HEK293 (cell line): Measurements from ENCODE around the gene EN2.

Experiments used
- CTCF ChIP-seq: fragments of 450-650 bp; formaldehyde crosslinking; IDR thresholded peaks from 2 replicates; pipeline ENCODE4 v1.5.1; 2016; ENCODE audit warnings: missing biosample characterization, missing genetic modification characterization
- HOXA7 ChIP-seq: sonication (generic); formaldehyde crosslinking; IDR thresholded peaks from 2 replicates; pipeline ENCODE4 v1.8.1; 2022; ENCODE audit warnings: missing genetic modification reagents, borderline replicate concordance
- KLF17 ChIP-seq: fragments of 450-650 bp; formaldehyde crosslinking; IDR thresholded peaks from 2 replicates; pipeline ENCODE4 v1.5.1; 2016; ENCODE audit warnings: missing biosample characterization, missing genetic modification characterization
- REST ChIP-seq: fragments of 450-650 bp; formaldehyde crosslinking; IDR thresholded peaks from 2 replicates; pipeline ENCODE4 v1.5.1; 2016; ENCODE audit warnings: missing biosample characterization, missing genetic modification characterization
- ZBTB17 ChIP-seq: fragments of 450-650 bp; formaldehyde crosslinking; IDR thresholded peaks from 2 replicates; pipeline ENCODE4 v1.5.1; 2016; ENCODE audit warnings: missing biosample characterization, missing genetic modification characterization
- ZNF133 ChIP-seq: fragments of 450-650 bp; formaldehyde crosslinking; IDR thresholded peaks from 2 replicates; pipeline ENCODE4 v1.5.1; 2016; ENCODE audit warnings: missing biosample characterization, missing genetic modification characterization
- ZNF239 ChIP-seq: fragments of 450-650 bp; formaldehyde crosslinking; IDR thresholded peaks from 2 replicates; pipeline ENCODE4 v1.5.1; 2016; ENCODE audit warnings: missing biosample characterization, missing genetic modification characterization
- ZNF24 ChIP-seq: fragments of 450-650 bp; formaldehyde crosslinking; IDR thresholded peaks from 2 replicates; pipeline ENCODE4 v1.5.1; 2016; ENCODE audit warnings: missing biosample characterization, missing genetic modification characterization
- ZNF391 ChIP-seq: fragments of 450-650 bp; formaldehyde crosslinking; IDR thresholded peaks from 2 replicates; pipeline ENCODE4 v1.5.1; 2016; ENCODE audit warnings: low read depth, missing biosample characterization, missing genetic modification characterization, borderline replicate concordance
- ZNF449 ChIP-seq: fragments of 450-650 bp; formaldehyde crosslinking; IDR thresholded peaks from 2 replicates; pipeline ENCODE4 v1.5.1; 2017; ENCODE audit warnings: missing biosample characterization, mild to moderate bottlenecking, missing genetic modification characterization, moderate library complexity
- ZNF670 ChIP-seq: fragments of 450-650 bp; formaldehyde crosslinking; IDR thresholded peaks from 2 replicates; pipeline ENCODE4 v1.5.1; 2016; ENCODE audit warnings: missing biosample characterization, missing genetic modification characterization, low read depth
- ZNF777 ChIP-seq: fragments of 450-650 bp; formaldehyde crosslinking; IDR thresholded peaks from 2 replicates; pipeline ENCODE4 v1.5.1; 2017; ENCODE audit warnings: missing biosample characterization, missing genetic modification characterization, borderline replicate concordance

- no peak for TF ChIP-seq REST (tag by site-specific recombination)
- no peak for TF ChIP-seq ZNF391 (tag by site-specific recombination)
- no peak for TF ChIP-seq HOXA7 (CRISPR knock-in tag)
- TF ChIP-seq KLF17 (tag by site-specific recombination), result no peak
- no peak for TF ChIP-seq ZNF133 (tag by site-specific recombination)
- TF ChIP-seq CTCF (tag by site-specific recombination), result peak; percentile 92
- TF ChIP-seq ZBTB17 (tag by site-specific recombination), result peak; percentile 55; the same call in 1 of the 2 replicates
- TF ChIP-seq ZNF777 (tag by site-specific recombination), result no peak
- TF ChIP-seq ZNF449, result no peak
- TF ChIP-seq ZNF24 (tag by site-specific recombination), result no peak
- TF ChIP-seq ZNF239 (tag by site-specific recombination), result no peak
- no peak for TF ChIP-seq ZNF670 (tag by site-specific recombination)
Measured at GRCh38 chr7:155412416-155413253, 45.3 kb upstream of the EN2 start.
